ENCODE results near the gene TENM4. TPM values are rescaled to one million over a fixed set of nuclear protein-coding genes. Genes with fewer than 3 reads are reported as not detected.

The TENM4 gene
- total and polyA plus RNA-seq, 2 of the 13 experiments (the other 11 are each of a cell fraction or from before 2014, with no cell fraction given): not detected

- no peak for TF ChIP-seq CTCF (CRISPR knock-in tag; IDR thresholded peaks at IDR 0.05)
- no peak for TF ChIP-seq ZNF460 (CRISPR knock-in tag; IDR thresholded peaks at IDR 0.05; ENCODE audit: borderline replicate concordance)
- no peak for TF ChIP-seq RFX1 (IDR thresholded peaks at IDR 0.05)
- no peak for TF ChIP-seq CERS6 (CRISPR knock-in tag; IDR thresholded peaks at IDR 0.05)
- no peak for TF ChIP-seq KLF9 (CRISPR knock-in tag; IDR thresholded peaks at IDR 0.05; ENCODE audit: low read depth)
- no peak for TF ChIP-seq RFX5 (IDR thresholded peaks at IDR 0.05; ENCODE audit: low read depth, low read length)
- no peak for TF ChIP-seq ZSCAN30 (CRISPR knock-in tag; IDR thresholded peaks at IDR 0.05)
- no peak for TF ChIP-seq CHD4 (IDR thresholded peaks at IDR 0.05; ENCODE audit: borderline replicate concordance, low read length)
Measured at GRCh38 chr11:78987748-78988147, 453.1 kb downstream of the TENM4 start (continued).

GRCh38 chr11:78986305-78986704 lies 454.5 kb downstream of the TENM4 start:
- H2AFZ ChIP-seq (ENCODE audit: low read length): no peak overlapping the region
- no peaks in the 10 kb centered on the region for H3K36me3 ChIP-seq (replicated peaks in 1 of 2; ENCODE audit: control insufficient read depth in 1 of 2, insufficient read depth in 2 of 2, low read length in 2 of 2)
- no peak for FAIRE-seq
- H3K4me2 ChIP-seq (ENCODE audit: low read depth, low read length): no peak overlapping the region
- H3K27me3 ChIP-seq (ENCODE audit: control insufficient read depth in 1 of 2, insufficient read depth in 2 of 2, low read length in 2 of 2): no peaks in the 10 kb centered on the region
- H3K4me3 ChIP-seq (replicated peaks in 1 of 3; ENCODE audit: insufficient read depth in 1 of 3, low read depth in 2 of 3, low read length in 3 of 3): no peak overlapping the region
- intact Hi-C loops (cut with micrococcal nuclease; ENCODE audit: unreplicated experiment): no loop called here
- no peaks in the 10 kb centered on the region for H4K20me1 ChIP-seq (ENCODE audit: insufficient read depth, low read length)
- DNase-seq (ENCODE audit: low spot score): no peak
- CTCF ChIA-PET (ENCODE audit: low intra/inter-chr PET ratio, low total read pairs): no interaction called here
- no peak overlapping the region for H3K27ac ChIP-seq (ENCODE audit: extremely low read length, insufficient read depth, low read length)
- no peaks in the 10 kb centered on the region for H3K9me3 ChIP-seq (ENCODE audit: low read length)
- in situ Hi-C loops (cut with HindIII; ENCODE audit: extremely low pct_ligation_motif_present, low pct_unique_long_range_greater_than_20kb): no loop called here
- no peaks in the 10 kb centered on the region for H3K4me1 ChIP-seq (ENCODE audit: insufficient read depth, low read length)
- POLR2A ChIA-PET: no interaction called here
- no peak overlapping the region for H3K9ac ChIP-seq (ENCODE audit: insufficient read depth, low read depth, low read length)
- no peaks in the 10 kb centered on the region for H3K79me2 ChIP-seq (ENCODE audit: insufficient read depth, low read length)
- 19% methylated on average over 8 of the region's 8 CpGs for WGBS (ENCODE audit: low lambda C conversion rate)
- no TSS peak for BruUV-seq (replicated peaks)
- no peak for ATAC-seq
- TF ChIP-seq ZNF792 (CRISPR knock-in tag; IDR thresholded peaks at IDR 0.05): no peak
- TF ChIP-seq ZBTB37 (CRISPR knock-in tag; IDR thresholded peaks at IDR 0.05): no peak
- TF ChIP-seq ELF4 (CRISPR knock-in tag; IDR thresholded peaks at IDR 0.05; ENCODE audit: borderline replicate concordance): no peak
- TF ChIP-seq ZSCAN25 (CRISPR knock-in tag; IDR thresholded peaks at IDR 0.05): no peak
- TF ChIP-seq MXD1 (CRISPR knock-in tag; IDR thresholded peaks at IDR 0.05): no peak
- TF ChIP-seq ZNF280B (CRISPR knock-in tag; IDR thresholded peaks at IDR 0.05; ENCODE audit: borderline replicate concordance): no peak
- TF ChIP-seq ZNF747 (CRISPR knock-in tag; IDR thresholded peaks at IDR 0.05; ENCODE audit: borderline replicate concordance): no peak

Data from HepG2 (cell line).